Kidney (tissue), 14 donors: Measurements from ENCODE around the gene PGAM4. TPM values are rescaled to one million over a fixed set of nuclear protein-coding genes. Genes with fewer than 3 reads are reported as not detected.

Source experiments
- DNase-seq, 5 donors: peaks; one replicate each; pipeline ENCODE4 v3.0.0-alpha.2; 2013 to 2020
- FAIRE-seq: peaks from 2 replicates; lab custom pipeline; 2012; peaks lifted over from hg19 to GRCh38; lab: Jason Lieb, UNC
- H3K27ac ChIP-seq, 2 donors: one replicate each; pipeline ENCODE4 v1.7.0; 2013; ENCODE audit warnings: low read depth in 2 of 2, low read length in 2 of 2, inconsistent platforms in 1 of 2
- H3K27me3 ChIP-seq: one replicate; pipeline ENCODE4 v1.7.1; 2013; ENCODE audit warnings: low read length, inconsistent platforms; ENCODE audit not compliant: control insufficient read depth, insufficient read depth
- H3K36me3 ChIP-seq, 3 donors: one replicate each; pipeline versions ENCODE4 v1.7.0 to v1.7.1; 2013; ENCODE audit warnings: low read length in 3 of 3, control low read depth in 1 of 3, inconsistent platforms in 1 of 3; ENCODE audit not compliant: insufficient read depth in 3 of 3, control insufficient read depth in 2 of 3
- H3K4me1 ChIP-seq, 3 donors: one replicate each; pipeline versions ENCODE4 v1.7.0 to v1.7.1; 2013; ENCODE audit warnings: low read length in 3 of 3, inconsistent platforms in 1 of 3, low read depth in 1 of 3; ENCODE audit not compliant: control insufficient read depth in 2 of 3, insufficient read depth in 2 of 3
- H3K4me3 ChIP-seq, 3 donors: one replicate each; pipeline versions ENCODE4 v1.7.0 to v1.8.1; 2013; ENCODE audit warnings: low read length in 3 of 3, control low read depth in 1 of 3, inconsistent platforms in 1 of 3
- H3K9ac ChIP-seq, 3 donors: one replicate each; pipeline versions ENCODE4 v1.7.0 to v1.7.1; 2013; ENCODE audit warnings: low read length in 3 of 3, control low read depth in 1 of 3, inconsistent platforms in 1 of 3
- H3K9me3 ChIP-seq, 3 donors: one replicate each; pipeline versions ENCODE4 v1.7.0 to v1.7.1; 2013; ENCODE audit warnings: low read length in 3 of 3, control low read depth in 1 of 3, inconsistent platforms in 1 of 3; ENCODE audit not compliant: control insufficient read depth in 2 of 3, insufficient read depth in 1 of 3
- CTCF ChIP-seq: IDR thresholded peaks from 3 replicates; pipeline ENCODE4 v1.5.1; 2012; ENCODE audit warnings: mild to moderate bottlenecking, moderate library complexity, borderline replicate concordance; ENCODE audit not compliant: insufficient read depth; ENCODE audit errors: extremely low read depth
- intact Hi-C: fragments of 100-400 bp; cut with DNase I; formaldehyde crosslinking; loops from one replicate; pipeline ENCODE4 v1.11.1; 2022
- polyA plus RNA-seq: library from polyadenylated mRNA; stranded (reverse); fragments of 350-450 nt; fragmentation: Illumina TruSeq; extraction: RNeasy Lipid Tissue Mini Kit (QIAGEN cat#74804); gene quantifications from one replicate; pipeline ENCODE4 v1.2.3, GENCODE V29; 2014; ENCODE audit warnings: low read depth, low replicate concordance; ENCODE audit not compliant: insufficient read depth
- total RNA-seq: library from RNA; stranded (reverse); fragmentation: NEBNext Ultra II Directional; extraction: Animal tissue kit (Norgen Biotek cat#: 25700); gene quantifications from one replicate; pipeline ENCODE4 v1.2.1, GENCODE V29; 2021
- donor health status: control.
- donor health status: control.
- donor health status: control.
- donor health status: control.
- donor health status: control.
- donor health status: DM: yes; HTN: yes; CAD: no.
- donor health status: Normal renal cell carcinoma (clear cell type).

PGAM4 gene
- total and polyA plus RNA-seq, 2 donors from 2014 or later, result not detected

DNA sequence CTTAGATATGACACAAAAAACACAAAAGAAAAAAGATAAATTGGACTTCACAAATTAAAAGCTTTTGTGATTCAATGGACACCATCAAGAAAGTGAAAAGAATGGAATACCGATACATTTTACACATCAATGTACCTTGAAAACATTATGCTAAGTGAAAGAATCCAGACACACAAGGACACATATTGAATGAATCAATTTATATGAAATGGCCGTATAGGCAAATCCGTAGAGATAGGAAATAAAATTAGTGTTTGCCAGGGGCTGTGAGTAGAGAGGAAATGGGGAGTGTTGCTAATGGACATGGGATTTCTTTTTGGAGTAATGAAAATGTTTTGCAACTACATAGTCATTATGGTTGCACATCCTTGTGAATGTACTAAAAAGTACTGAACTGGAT lies 3.1 kb downstream of the PGAM4 start:
- no peak for DNase-seq
- TF ChIP-seq CTCF, result no peak
- H3K27ac ChIP-seq, result no peak overlapping the region
- H3K27me3 ChIP-seq, result no peaks in the 10 kb centered on the region
- H3K4me1 ChIP-seq, result no peaks in the 10 kb centered on the region
- H3K4me3 ChIP-seq, result no peak overlapping the region
- no peak overlapping the region for H3K9ac ChIP-seq
- H3K36me3 ChIP-seq, result no peaks in the 10 kb centered on the region
- FAIRE-seq, result no peak
- intact Hi-C loops, result no loop called here
- no peaks in the 10 kb centered on the region for H3K9me3 ChIP-seq

DNA sequence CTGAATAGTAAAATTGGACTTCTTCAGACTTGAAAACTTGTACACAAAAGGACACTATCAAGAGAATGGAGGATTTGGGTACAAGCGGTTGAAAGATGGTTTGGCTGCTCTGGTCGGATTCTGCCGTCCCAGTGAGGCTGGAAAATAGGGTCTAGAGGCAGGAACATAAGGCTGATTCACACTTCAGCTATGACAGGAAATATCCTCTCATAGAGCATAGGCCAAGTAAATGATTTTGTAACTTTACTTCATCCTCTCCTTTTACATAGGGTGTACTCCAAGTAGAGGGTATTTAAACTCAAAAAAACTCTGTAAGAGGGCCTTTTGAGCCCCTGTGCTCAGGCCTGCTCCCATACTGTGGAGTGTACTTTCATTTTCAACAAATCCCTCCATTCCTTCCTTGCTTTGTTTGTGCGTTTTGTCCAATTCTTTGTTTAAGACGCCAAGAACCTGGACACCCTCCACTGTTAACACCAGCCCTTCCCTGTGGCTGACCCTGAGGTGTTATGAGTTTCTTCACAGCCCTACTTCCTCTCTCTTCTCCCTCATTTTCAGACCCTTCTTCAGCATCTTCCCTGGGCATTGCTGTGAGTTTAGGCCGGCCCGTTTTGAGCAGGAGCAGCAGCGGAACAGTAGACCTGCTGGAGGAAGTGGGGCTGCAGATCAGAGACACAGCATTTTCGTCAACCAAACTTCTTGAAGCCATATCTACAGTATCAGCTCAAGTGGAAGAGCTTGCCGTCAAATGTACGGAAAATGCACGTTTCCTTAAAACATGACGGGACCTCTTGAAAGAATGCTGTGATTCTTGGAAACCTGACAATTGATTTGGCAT lies 7.2 kb downstream of the PGAM4 start:
- Histone ChIP-seq H3K9me3 (no peaks in the 10 kb centered on the region), H3K27me3 (no peaks in the 10 kb centered on the region), H3K4me1 (no peaks in the 10 kb centered on the region), H3K27ac (no peak overlapping the region), H3K9ac (no peak overlapping the region), H3K36me3 (no peaks in the 10 kb centered on the region), H3K4me3 (no peak overlapping the region)
- TF ChIP-seq CTCF, result no peak
- intact Hi-C loops, result no loop called here
- DNase-seq (no peak), FAIRE-seq (no peak)

- Histone ChIP-seq H3K27me3 (no peaks in the 10 kb centered on the region), H3K9ac (no peak overlapping the region), H3K9me3 (no peaks in the 10 kb centered on the region), H3K36me3 (no peaks in the 10 kb centered on the region), H3K27ac (no peak overlapping the region), H3K4me1 (no peaks in the 10 kb centered on the region), H3K4me3 (no peak overlapping the region)
- intact Hi-C loops, result no loop called here
- no peak for TF ChIP-seq CTCF
- DNase-seq, result no peak
- FAIRE-seq, result no peak
Measured at GRCh38 chrX:77961063-77961462, 8.4 kb downstream of the PGAM4 start.
